ENCODE measurements around the gene HIPK2. TPM values are rescaled to one million over a fixed set of nuclear protein-coding genes. Genes with fewer than 3 reads are reported as not detected.
A peak's percentile ranks its signal among the peaks of the same experiment; 100 is the strongest.

HIPK2 gene
- total and polyA plus RNA-seq, 10 of the 15 experiments (the other 5 are each of a cell fraction or from before 2014, with no cell fraction given), result 1.7 to 39.0 (median 9.4) TPM

- peak overlapping the region; percentile 99 for H3K4me3 ChIP-seq
- TF ChIP-seq RUNX3 (IDR thresholded peaks at IDR 0.05; ENCODE audit: low read length), result 0 out of 2 replicates have a peak, but pooled peaks have one; percentile 9
- no peak for TF ChIP-seq EP300 (IDR thresholded peaks at IDR 0.05; ENCODE audit: borderline replicate concordance in 1 of 2, control insufficient read depth in 1 of 2, low read depth in 2 of 2, low read length in 2 of 2)
- TF ChIP-seq, protein P1, sequence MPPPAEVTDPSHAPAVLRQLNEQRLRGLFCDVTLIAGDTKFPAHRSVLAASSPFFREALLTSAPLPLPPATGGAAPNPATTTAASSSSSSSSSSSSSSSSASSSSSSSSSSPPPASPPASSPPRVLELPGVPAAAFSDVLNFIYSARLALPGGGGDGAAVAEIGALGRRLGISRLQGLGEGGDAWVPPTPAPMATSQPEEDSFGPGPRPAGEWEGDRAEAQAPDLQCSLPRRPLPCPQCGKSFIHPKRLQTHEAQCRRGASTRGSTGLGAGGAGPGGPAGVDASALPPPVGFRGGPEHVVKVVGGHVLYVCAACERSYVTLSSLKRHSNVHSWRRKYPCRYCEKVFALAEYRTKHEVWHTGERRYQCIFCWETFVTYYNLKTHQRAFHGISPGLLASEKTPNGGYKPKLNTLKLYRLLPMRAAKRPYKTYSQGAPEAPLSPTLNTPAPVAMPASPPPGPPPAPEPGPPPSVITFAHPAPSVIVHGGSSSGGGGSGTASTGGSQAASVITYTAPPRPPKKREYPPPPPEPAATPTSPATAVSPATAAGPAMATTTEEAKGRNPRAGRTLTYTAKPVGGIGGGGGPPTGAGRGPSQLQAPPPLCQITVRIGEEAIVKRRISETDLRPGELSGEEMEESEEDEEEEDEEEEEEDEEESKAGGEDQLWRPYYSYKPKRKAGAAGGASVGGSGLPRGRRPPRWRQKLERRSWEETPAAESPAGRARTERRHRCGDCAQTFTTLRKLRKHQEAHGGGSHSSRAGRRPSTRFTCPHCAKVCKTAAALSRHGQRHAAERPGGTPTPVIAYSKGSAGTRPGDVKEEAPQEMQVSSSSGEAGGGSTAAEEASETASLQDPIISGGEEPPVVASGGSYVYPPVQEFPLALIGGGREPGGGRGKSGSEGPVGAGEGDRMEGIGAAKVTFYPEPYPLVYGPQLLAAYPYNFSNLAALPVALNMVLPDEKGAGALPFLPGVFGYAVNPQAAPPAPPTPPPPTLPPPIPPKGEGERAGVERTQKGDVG (CRISPR knock-in tag; IDR thresholded peaks at IDR 0.05), result no peak
- peak; percentile 38; the same call in 1 of the 2 replicates for TF ChIP-seq MXI1 (IDR thresholded peaks at IDR 0.05; ENCODE audit: low read depth, low read length)
- 0 out of 2 replicates have a peak, but pooled peaks have one; percentile 21 for TF ChIP-seq WRNIP1 (IDR thresholded peaks at IDR 0.05; ENCODE audit: borderline replicate concordance, low read depth, low read length)
- 0 out of 2 replicates have a peak, but pooled peaks have one; percentile 64 for TF ChIP-seq SIN3A (IDR thresholded peaks at IDR 0.05; ENCODE audit: low read depth, low read length)
- no peak for TF ChIP-seq NFYB (IDR thresholded peaks at IDR 0.05; ENCODE audit: insufficient read depth, low read depth, low read length)
- TF ChIP-seq POLR2AphosphoS5 (IDR thresholded peaks at IDR 0.05; ENCODE audit: low read length), result peak; percentile 53; the same call in 1 of the 2 replicates
- TF ChIP-seq RAD21 (IDR thresholded peaks at IDR 0.05; ENCODE audit: insufficient read depth, low read depth, low read length), result peak; percentile 65
- TF ChIP-seq SMC3 (IDR thresholded peaks at IDR 0.05; ENCODE audit: borderline replicate concordance, low read length), result peak; percentile 77
- peak; percentile 55; the same call in 1 of the 2 replicates for TF ChIP-seq YY1 (IDR thresholded peaks at IDR 0.05; ENCODE audit: low read depth, low read length)
- TF ChIP-seq RELA (IDR thresholded peaks at IDR 0.05; ENCODE audit: borderline replicate concordance, partially characterized antibody), result no peak
- TF ChIP-seq ATF7 (IDR thresholded peaks at IDR 0.05; ENCODE audit: low read depth), result no peak
- no peak for TF ChIP-seq ZNF687 (IDR thresholded peaks at IDR 0.05)
- TF ChIP-seq IRF4 (IDR thresholded peaks at IDR 0.05; ENCODE audit: low read depth, low read length), result peak; percentile 61; the same call in 1 of the 2 replicates
These were observed 1.9 kb downstream of the HIPK2 start for GRCh38 chr7:139775829-139776266.

More at GRCh38 chr7:139775829-139776266, 1.9 kb downstream of the HIPK2 start:
- intact Hi-C loops (cut with micrococcal nuclease; ENCODE audit: unreplicated experiment) (loop anchor here (1.0 kb wide), 2 partner anchors 130 to 226 kb away; no protein-coding TSS in a partner anchor), in situ Hi-C loops (cut with MboI) (no loop called here)
- H2AFZ ChIP-seq (ENCODE audit: control insufficient read depth, low read depth, low read length), result no peak overlapping the region; the same call in 1 of the 2 replicates
- H3K4me2 ChIP-seq (ENCODE audit: control insufficient read depth, insufficient read depth), result peak overlapping the region; percentile 78
- H3K9me3 ChIP-seq (replicated peaks; ENCODE audit: control insufficient read depth, insufficient read depth, low read length), result no peaks in the 10 kb centered on the region
- POLR2A ChIA-PET, result no interaction called here
- FAIRE-seq (peak; percentile 92), DNase-seq (ENCODE audit: low read depth, low spot score) (peak; percentile 44), ATAC-seq (peak; percentile 77)
- CTCF ChIA-PET, result no interaction called here
- H3K9ac ChIP-seq (ENCODE audit: control insufficient read depth, insufficient read depth, low read length), result peak overlapping the region; percentile 92
- BruUV-seq (replicated peaks), result no TSS peak
- H4K20me1 ChIP-seq (ENCODE audit: control insufficient read depth, insufficient read depth), result no peaks in the 10 kb centered on the region
- H3K27me3 ChIP-seq (replicated peaks in 1 of 2; ENCODE audit: control insufficient read depth in 2 of 2, insufficient read depth in 2 of 2, low read length in 1 of 2), result peaks cover 0 to 10% of the 10 kb centered on the region in 2 experiments; a peak in 2 of 4 replicates
- peak overlapping the region; percentile 64 for H3K27ac ChIP-seq (ENCODE audit: control insufficient read depth, insufficient read depth)
- H3K4me1 ChIP-seq (ENCODE audit: control insufficient read depth, insufficient read depth, low read length), result peaks cover 23% of the 10 kb centered on the region
- H3K79me2 ChIP-seq (ENCODE audit: control insufficient read depth, insufficient read depth, low read length), result peaks cover 49% of the 10 kb centered on the region
- WGBS (ENCODE audit: insufficient coverage, insufficient replicate concordance, low lambda C conversion rate, missing lambda C conversion rate), result under 1% methylated on average over 11 of the region's 11 CpGs
- SMC1A ChIA-PET (ENCODE audit: uncharacterized antibody, unreplicated experiment), result no interaction called here
- RAD21 ChIA-PET (ENCODE audit: unreplicated experiment), result no interaction called here
- H3K36me3 ChIP-seq (ENCODE audit: control insufficient read depth in 2 of 2, insufficient read depth in 2 of 2, low read length in 1 of 2), result no peaks in the 10 kb centered on the region

All from GM12878 (cell line).